HepG2 (cell line): ENCODE data around the gene CTNNBL1. TPM values are rescaled to one million over a fixed set of nuclear protein-coding genes. Genes with fewer than 3 reads are reported as not detected.

Experiments
- FIP1L1 ChIP-seq: fragments of 200-400 bp; formaldehyde crosslinking; IDR thresholded peaks from 2 replicates; pipeline ENCODE4 v1.6.1; 2018; ENCODE audit warnings: low read depth, mild to moderate bottlenecking, low read length, moderate library complexity, borderline replicate concordance; ENCODE audit not compliant: insufficient read depth
- HMG20B ChIP-seq: conservative IDR thresholded peaks from 2 replicates; pipeline ENCODE4 v1.6.1; 2016; ENCODE audit warnings: missing genetic modification reagents, missing compliant biosample characterization
- KDM6A ChIP-seq: IDR thresholded peaks from 2 replicates; pipeline ENCODE4 v1.6.1; 2016; ENCODE audit warnings: low read depth
- MAZ ChIP-seq, 2 experiments: sonication (generic) in 1 of 2; formaldehyde crosslinking in 1 of 2; IDR thresholded peaks; 2 replicates each; pipeline versions ENCODE4 v1.5.0 to v1.6.1; 2012 to 2020; ENCODE audit warnings: low read depth in 2 of 2, mild to moderate bottlenecking in 2 of 2, borderline replicate concordance in 1 of 2, improper control_type of control experiment in 1 of 2, low read length in 1 of 2, missing genetic modification reagents in 1 of 2, moderate library complexity in 1 of 2
- MTF1 ChIP-seq: sonication (generic); formaldehyde crosslinking; IDR thresholded peaks from 2 replicates; pipeline ENCODE4 v1.5.0; 2020; ENCODE audit warnings: missing genetic modification reagents
- NFATC3 ChIP-seq: sonication (generic); formaldehyde crosslinking; IDR thresholded peaks from 2 replicates; pipeline ENCODE4 v1.5.1; 2020; ENCODE audit warnings: mild to moderate bottlenecking, missing genetic modification reagents
- NR2F1 ChIP-seq, 2 experiments: fragments of 450-650 bp in 1 of 2; formaldehyde crosslinking in 1 of 2; IDR thresholded peaks; 2 replicates each; pipeline versions ENCODE4 v1.5.0 to v1.6.1; 2016 to 2020; ENCODE audit warnings: mild to moderate bottlenecking in 1 of 2, missing compliant biosample characterization in 1 of 2, missing genetic modification reagents in 1 of 2, moderate library complexity in 1 of 2
- RFX5 ChIP-seq: IDR thresholded peaks from 2 replicates; pipeline ENCODE4 v1.6.1; 2011; ENCODE audit warnings: low read depth, low read length, improper control_type of control experiment
- SIX4 ChIP-seq: sonication (generic); formaldehyde crosslinking; IDR thresholded peaks from 2 replicates; pipeline ENCODE4 v1.4.0; 2020; ENCODE audit warnings: missing genetic modification reagents
- SRSF4 ChIP-seq: fragments of 200-400 bp; formaldehyde crosslinking; IDR thresholded peaks from one replicate; pipeline ENCODE4 v1.6.1; 2018; ENCODE audit warnings: mild to moderate bottlenecking, low read depth, low read length, moderate library complexity; ENCODE audit not compliant: poor library complexity, severe bottlenecking
- TRIM24 ChIP-seq: sonication (generic); formaldehyde crosslinking; IDR thresholded peaks from 2 replicates; pipeline ENCODE4 v1.8.0; 2022; ENCODE audit warnings: mild to moderate bottlenecking, missing genetic modification reagents
- ZFP62 ChIP-seq: sonication (generic); formaldehyde crosslinking; IDR thresholded peaks from 2 replicates; pipeline ENCODE4 v1.4.0; 2020; ENCODE audit warnings: missing genetic modification reagents
- ZFY ChIP-seq: sonication (generic); formaldehyde crosslinking; IDR thresholded peaks from 2 replicates; pipeline ENCODE4 v1.4.0; 2020; ENCODE audit warnings: missing genetic modification reagents
- ZNF788 ChIP-seq: sonication (generic); formaldehyde crosslinking; IDR thresholded peaks from 2 replicates; pipeline ENCODE4 v1.5.0; 2020; ENCODE audit warnings: mild to moderate bottlenecking, missing genetic modification reagents, borderline replicate concordance
- polyA plus RNA-seq, 8 experiments: library from polyadenylated mRNA; depleted of rRNA in 3 of 8; stranded (reverse) in 7 of 8; unstranded in 1 of 8; fragments of >200 nt; fragmentation: Illumina TruSeq in 4 of 8; extraction: Trizol in 4 of 8; gene quantifications; 2 replicates each; pipeline versions ENCODE4 v1.2.1 to v1.2.3, GENCODE V29; 2011 to 2016; ENCODE audit warnings: low read depth in 4 of 8, missing spikeins in 1 of 8, mixed read lengths in 1 of 8; ENCODE audit not compliant: insufficient read depth in 1 of 8
- total RNA-seq, 5 experiments: library from RNA; depleted of rRNA; stranded (reverse); fragments of >200 nt; fragmentation: Illumina TruSeq; extraction: Trizol; gene quantifications; 2 replicates each; pipeline ENCODE4 v1.2.3, GENCODE V29; 2016; ENCODE audit warnings: low read depth in 1 of 5
- TF ChIP-seq, protein P1 (sequence below), 2 experiments: sonication (generic) in 1 of 2; formaldehyde crosslinking in 1 of 2; IDR thresholded peaks; 2 replicates each; pipeline versions ENCODE4 v1.5.1 to v1.6.1; 2011 to 2020; ENCODE audit warnings: borderline replicate concordance in 1 of 2, low read depth in 1 of 2, low read length in 1 of 2, mild to moderate bottlenecking in 1 of 2, missing genetic modification reagents in 1 of 2, moderate library complexity in 1 of 2
- TF ChIP-seq, protein P2 (sequence below): sonication (generic); formaldehyde crosslinking; IDR thresholded peaks from 2 replicates; pipeline ENCODE4 v1.8.1; 2023; ENCODE audit warnings: mild to moderate bottlenecking, inconsistent platforms, moderate library complexity, missing genetic modification reagents, borderline replicate concordance
- TF ChIP-seq, protein P3 (sequence below): sonication (generic); formaldehyde crosslinking; IDR thresholded peaks from 2 replicates; pipeline ENCODE4 v1.5.1; 2020; ENCODE audit warnings: mild to moderate bottlenecking, missing genetic modification reagents, moderate library complexity
- TF ChIP-seq, protein P4 (sequence below): IDR thresholded peaks from 2 replicates; pipeline ENCODE4 v1.6.1; 2016
- TF ChIP-seq, protein P5 (sequence below): sonication (generic); formaldehyde crosslinking; IDR thresholded peaks from 2 replicates; pipeline ENCODE4 v1.4.0; 2020; ENCODE audit warnings: missing genetic modification reagents

Gene CTNNBL1
- total and polyA plus RNA-seq, 2 of the 13 experiments (the other 11 are each of a cell fraction or from before 2014, with no cell fraction given): 49.3 to 94.6 TPM

DNA sequence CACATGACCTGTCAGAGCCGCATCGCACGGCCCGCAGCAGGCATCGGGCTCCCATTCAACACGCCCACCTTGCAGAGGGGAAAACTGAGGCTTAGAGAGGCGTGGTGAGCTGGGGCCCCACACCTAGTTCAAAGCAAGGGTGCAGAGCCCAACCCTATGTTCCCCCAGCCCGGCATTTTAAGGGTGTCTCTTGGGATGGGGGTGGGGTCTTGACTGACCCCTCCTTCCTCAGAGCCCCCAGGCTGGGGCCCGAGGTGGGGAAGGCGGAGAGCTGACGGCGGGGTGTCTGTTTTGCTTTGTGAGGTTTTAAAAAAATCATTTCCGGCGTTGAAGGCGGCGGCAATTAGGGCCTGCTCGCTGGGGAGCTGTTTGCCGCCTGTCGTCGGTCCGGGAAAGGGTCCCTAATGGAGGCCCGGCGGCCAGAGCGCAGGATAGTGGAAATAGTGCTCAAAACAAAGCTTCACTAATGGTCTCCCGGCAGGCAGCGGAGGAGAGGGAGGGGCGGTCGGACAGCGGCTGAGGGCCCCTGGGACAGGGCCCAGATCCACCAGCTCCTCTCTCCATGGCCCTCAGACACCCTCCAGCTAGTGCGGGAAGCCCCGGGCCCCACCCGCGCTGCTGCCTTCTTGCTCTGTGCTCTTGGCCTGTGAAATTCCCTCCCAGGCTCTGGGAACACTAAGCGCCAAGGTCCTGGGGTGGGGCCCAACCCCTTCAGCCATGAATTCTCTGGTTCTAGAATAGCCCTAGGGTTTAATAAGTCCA, 221.0 kb downstream of the CTNNBL1 start (continued):
- TF ChIP-seq, protein P1, sequence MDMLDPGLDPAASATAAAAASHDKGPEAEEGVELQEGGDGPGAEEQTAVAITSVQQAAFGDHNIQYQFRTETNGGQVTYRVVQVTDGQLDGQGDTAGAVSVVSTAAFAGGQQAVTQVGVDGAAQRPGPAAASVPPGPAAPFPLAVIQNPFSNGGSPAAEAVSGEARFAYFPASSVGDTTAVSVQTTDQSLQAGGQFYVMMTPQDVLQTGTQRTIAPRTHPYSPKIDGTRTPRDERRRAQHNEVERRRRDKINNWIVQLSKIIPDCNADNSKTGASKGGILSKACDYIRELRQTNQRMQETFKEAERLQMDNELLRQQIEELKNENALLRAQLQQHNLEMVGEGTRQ (IDR thresholded peaks at IDR 0.05; ENCODE audit: low read depth, low read length): no peak
- TF ChIP-seq, protein P1 (CRISPR knock-in tag; IDR thresholded peaks at IDR 0.05; ENCODE audit: borderline replicate concordance): no peak; the same call in 1 of the 2 replicates
- TF ChIP-seq, protein P2, sequence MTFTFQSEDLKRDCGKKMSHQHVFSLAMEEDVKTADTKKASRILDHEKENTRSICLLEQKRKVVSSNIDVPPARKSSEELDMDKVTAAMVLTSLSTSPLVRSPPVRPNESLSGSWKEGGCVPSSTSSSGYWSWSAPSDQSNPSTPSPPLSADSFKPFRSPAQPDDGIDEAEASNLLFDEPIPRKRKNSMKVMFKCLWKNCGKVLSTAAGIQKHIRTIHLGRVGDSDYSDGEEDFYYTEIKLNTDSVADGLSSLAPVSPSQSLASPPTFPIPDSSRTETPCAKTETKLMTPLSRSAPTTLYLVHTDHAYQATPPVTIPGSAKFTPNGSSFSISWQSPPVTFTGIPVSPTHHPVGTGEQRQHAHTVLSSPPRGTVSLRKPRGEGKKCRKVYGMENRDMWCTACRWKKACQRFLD: no peak
- peak; percentile 75 for TF ChIP-seq ZFY (CRISPR knock-in tag)
- TF ChIP-seq ZNF788 (CRISPR knock-in tag): no peak
- no peak for TF ChIP-seq ZFP62 (CRISPR knock-in tag)
- TF ChIP-seq NR2F1 (CRISPR knock-in tag; IDR thresholded peaks at IDR 0.05): no peak
- no peak for TF ChIP-seq TRIM24 (CRISPR knock-in tag)
- TF ChIP-seq, protein P3, sequence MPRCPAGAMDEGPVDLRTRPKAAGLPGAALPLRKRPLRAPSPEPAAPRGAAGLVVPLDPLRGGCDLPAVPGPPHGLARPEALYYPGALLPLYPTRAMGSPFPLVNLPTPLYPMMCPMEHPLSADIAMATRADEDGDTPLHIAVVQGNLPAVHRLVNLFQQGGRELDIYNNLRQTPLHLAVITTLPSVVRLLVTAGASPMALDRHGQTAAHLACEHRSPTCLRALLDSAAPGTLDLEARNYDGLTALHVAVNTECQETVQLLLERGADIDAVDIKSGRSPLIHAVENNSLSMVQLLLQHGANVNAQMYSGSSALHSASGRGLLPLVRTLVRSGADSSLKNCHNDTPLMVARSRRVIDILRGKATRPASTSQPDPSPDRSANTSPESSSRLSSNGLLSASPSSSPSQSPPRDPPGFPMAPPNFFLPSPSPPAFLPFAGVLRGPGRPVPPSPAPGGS: no peak
- no peak for TF ChIP-seq SIX4 (CRISPR knock-in tag)
- TF ChIP-seq, protein P4, sequence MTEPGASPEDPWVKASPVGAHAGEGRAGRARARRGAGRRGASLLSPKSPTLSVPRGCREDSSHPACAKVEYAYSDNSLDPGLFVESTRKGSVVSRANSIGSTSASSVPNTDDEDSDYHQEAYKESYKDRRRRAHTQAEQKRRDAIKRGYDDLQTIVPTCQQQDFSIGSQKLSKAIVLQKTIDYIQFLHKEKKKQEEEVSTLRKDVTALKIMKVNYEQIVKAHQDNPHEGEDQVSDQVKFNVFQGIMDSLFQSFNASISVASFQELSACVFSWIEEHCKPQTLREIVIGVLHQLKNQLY (CRISPR knock-in tag): no peak
- TF ChIP-seq FIP1L1: no peak
- no peak for TF ChIP-seq NFATC3 (CRISPR knock-in tag)
- no peak; the same call in none of the 2 replicates for TF ChIP-seq HMG20B (CRISPR knock-in tag)
- no peak for TF ChIP-seq SRSF4
- TF ChIP-seq RFX5: no peak
- TF ChIP-seq KDM6A: no peak
- TF ChIP-seq, protein P5, sequence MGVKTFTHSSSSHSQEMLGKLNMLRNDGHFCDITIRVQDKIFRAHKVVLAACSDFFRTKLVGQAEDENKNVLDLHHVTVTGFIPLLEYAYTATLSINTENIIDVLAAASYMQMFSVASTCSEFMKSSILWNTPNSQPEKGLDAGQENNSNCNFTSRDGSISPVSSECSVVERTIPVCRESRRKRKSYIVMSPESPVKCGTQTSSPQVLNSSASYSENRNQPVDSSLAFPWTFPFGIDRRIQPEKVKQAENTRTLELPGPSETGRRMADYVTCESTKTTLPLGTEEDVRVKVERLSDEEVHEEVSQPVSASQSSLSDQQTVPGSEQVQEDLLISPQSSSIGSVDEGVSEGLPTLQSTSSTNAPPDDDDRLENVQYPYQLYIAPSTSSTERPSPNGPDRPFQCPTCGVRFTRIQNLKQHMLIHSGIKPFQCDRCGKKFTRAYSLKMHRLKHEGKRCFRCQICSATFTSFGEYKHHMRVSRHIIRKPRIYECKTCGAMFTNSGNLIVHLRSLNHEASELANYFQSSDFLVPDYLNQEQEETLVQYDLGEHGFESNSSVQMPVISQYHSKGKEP (CRISPR knock-in tag): no peak
- no peak for TF ChIP-seq MTF1 (CRISPR knock-in tag)
- 0 out of 2 replicates have a peak, but pooled peaks have one; percentile 11 for TF ChIP-seq MAZ (IDR thresholded peaks at IDR 0.05; ENCODE audit: borderline replicate concordance, low read depth, low read length)
- no peak; the same call in 1 of the 2 replicates for TF ChIP-seq MAZ (CRISPR knock-in tag; IDR thresholded peaks at IDR 0.05; ENCODE audit: low read depth)
